ENCODE results near the gene IL4I1. TPM values are rescaled to one million over a fixed set of nuclear protein-coding genes. Genes with fewer than 3 reads are reported as not detected.
A peak's percentile ranks its signal among the peaks of the same experiment; 100 is the strongest.

Gene IL4I1
- total and polyA plus RNA-seq, 2 donors (not counting 1 experiment from before 2014, with no cell fraction given), result 0.48 to 3.1 TPM

DNA sequence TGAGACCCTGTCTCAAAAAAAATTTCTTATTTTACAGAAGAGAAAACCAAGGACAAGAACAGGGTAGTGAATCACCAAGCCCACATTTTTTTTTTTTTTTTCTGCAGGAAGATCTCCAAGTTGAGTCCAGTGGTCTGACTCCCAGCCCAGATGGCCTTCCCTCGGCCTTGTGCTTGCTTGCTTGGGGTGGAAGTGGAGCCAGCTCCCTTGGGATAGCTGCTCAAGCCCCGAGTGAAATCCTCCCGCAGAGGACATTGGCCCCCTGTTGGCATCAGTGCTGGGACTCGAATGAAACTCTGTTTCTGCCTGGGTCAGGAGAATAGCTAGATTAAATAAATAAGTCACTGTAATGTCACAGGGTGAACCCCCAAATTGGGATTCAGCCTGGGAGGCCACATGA lies 42.0 kb upstream of the IL4I1 start:
- intact Hi-C loops (cut with micrococcal nuclease), result loop anchor here (5.0 kb wide), 1 partner anchor 844 kb away; no protein-coding TSS in a partner anchor
- no peak overlapping the region for H3K27ac ChIP-seq (ENCODE audit: low read length in 2 of 2)
- H3K36me3 ChIP-seq (replicated peaks in 1 of 2; ENCODE audit: control extremely low read depth in 1 of 2, control insufficient read depth in 1 of 2, extremely low read depth in 1 of 2, insufficient read depth in 2 of 2, low read length in 1 of 2), result no peaks in the 10 kb centered on the region
- H3K79me2 ChIP-seq (ENCODE audit: control insufficient read depth, insufficient read depth, low read length), result no peaks in the 10 kb centered on the region
- H3K9ac ChIP-seq (ENCODE audit: low read length), result no peak overlapping the region
- ATAC-seq (ENCODE audit: low read depth) (no peak), DNase-seq (no peak)
- Mint-ChIP-seq H3K27me3 (peaks cover 26% of the 10 kb centered on the region), H3K4me3 (no peak overlapping the region), H3K9me3 (ENCODE audit: insufficient read depth) (no peaks in the 10 kb centered on the region), H3K4me1 (peaks cover 3% of the 10 kb centered on the region), H3K27ac (no peak overlapping the region)
- CTCF ChIA-PET, result interaction anchor here (0.5 to 3.4 kb wide), 10 partner anchors 8 to 197 kb away, joined by 3 to 20 read pairs (median 5); partner anchors contain the start of genes ATF5 and NUP62
- POLR2A ChIA-PET, result no interaction called here
- no peak overlapping the region for H3K4me3 ChIP-seq (ENCODE audit: control extremely low read depth in 1 of 5, extremely low read depth in 1 of 5, insufficient read depth in 1 of 5, low read depth in 2 of 5, low read length in 4 of 5)
- TF ChIP-seq, protein P1, sequence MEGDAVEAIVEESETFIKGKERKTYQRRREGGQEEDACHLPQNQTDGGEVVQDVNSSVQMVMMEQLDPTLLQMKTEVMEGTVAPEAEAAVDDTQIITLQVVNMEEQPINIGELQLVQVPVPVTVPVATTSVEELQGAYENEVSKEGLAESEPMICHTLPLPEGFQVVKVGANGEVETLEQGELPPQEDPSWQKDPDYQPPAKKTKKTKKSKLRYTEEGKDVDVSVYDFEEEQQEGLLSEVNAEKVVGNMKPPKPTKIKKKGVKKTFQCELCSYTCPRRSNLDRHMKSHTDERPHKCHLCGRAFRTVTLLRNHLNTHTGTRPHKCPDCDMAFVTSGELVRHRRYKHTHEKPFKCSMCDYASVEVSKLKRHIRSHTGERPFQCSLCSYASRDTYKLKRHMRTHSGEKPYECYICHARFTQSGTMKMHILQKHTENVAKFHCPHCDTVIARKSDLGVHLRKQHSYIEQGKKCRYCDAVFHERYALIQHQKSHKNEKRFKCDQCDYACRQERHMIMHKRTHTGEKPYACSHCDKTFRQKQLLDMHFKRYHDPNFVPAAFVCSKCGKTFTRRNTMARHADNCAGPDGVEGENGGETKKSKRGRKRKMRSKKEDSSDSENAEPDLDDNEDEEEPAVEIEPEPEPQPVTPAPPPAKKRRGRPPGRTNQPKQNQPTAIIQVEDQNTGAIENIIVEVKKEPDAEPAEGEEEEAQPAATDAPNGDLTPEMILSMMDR (IDR thresholded peaks at IDR 0.05), result no peak
- TF ChIP-seq EZH2 (IDR thresholded peaks at IDR 0.05; ENCODE audit: borderline replicate concordance, insufficient read depth, low read depth, low read length, poor library complexity, severe bottlenecking), result no peak
- 81% methylated on average over 4 of the region's 4 CpGs for WGBS (ENCODE audit: insufficient coverage)
- H3K4me2 ChIP-seq (replicated peaks; ENCODE audit: low read depth, low read length, poor library complexity, severe bottlenecking), result no peak overlapping the region
- no peaks in the 10 kb centered on the region for H4K20me1 ChIP-seq (ENCODE audit: control insufficient read depth, insufficient read depth, low read length, poor library complexity, severe bottlenecking)
- H2AFZ ChIP-seq (ENCODE audit: insufficient read depth, low read depth, low read length, poor library complexity, severe bottlenecking), result no peak overlapping the region
- peaks cover 5 to 8% of the 10 kb centered on the region in 2 donors for H3K4me1 ChIP-seq (ENCODE audit: control insufficient read depth in 2 of 2, insufficient read depth in 2 of 2, low read length in 2 of 2)
- no peaks in the 10 kb centered on the region for H3K9me3 ChIP-seq (ENCODE audit: control extremely low read depth in 1 of 3, control insufficient read depth in 2 of 3, insufficient read depth in 1 of 3, low read length in 2 of 3)
- no peaks in the 10 kb centered on the region for H3K27me3 ChIP-seq (replicated peaks in 1 of 4; ENCODE audit: control extremely low read depth in 1 of 4, control insufficient read depth in 3 of 4, insufficient read depth in 4 of 4, low read length in 3 of 4)

DNA sequence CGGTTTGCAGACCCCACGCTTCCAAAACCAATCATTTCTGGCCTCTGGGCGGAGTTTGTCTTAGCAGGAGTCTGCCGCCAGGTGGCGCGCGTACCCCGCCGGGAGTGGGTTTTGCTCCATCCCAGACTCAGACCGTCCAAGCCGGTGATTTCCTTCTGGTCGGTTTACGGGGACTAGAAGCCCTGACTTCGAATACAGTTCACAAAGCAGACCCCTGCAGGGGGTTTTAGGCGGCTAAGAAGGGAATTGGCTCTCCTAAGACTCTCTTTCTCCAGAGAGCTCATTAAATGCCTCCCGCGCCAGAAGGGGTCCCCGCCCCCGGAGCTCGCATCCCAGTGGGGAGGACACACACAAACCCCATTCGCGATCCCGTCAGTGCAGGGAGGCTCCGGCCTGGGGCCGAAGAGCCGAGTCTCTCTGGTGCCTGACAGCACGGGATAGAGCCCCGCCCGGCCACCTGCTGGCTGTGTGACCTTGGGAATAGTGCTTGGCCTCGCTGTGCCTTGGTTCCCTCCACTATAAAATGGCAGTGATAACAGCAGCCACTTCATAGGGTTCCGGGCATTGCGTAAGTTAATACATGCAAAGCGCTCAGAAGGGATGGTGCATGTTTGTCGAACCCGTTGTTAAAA lies 41.2 kb upstream of the IL4I1 start:
- peak; percentile 91 for ATAC-seq (ENCODE audit: low read depth)
- POLR2A ChIA-PET, result no interaction called here
- peaks cover 7% of the 10 kb centered on the region for H3K4me1 Mint-ChIP-seq

More for the DNA sequence above, 41.2 kb upstream of the IL4I1 start:
- H3K27ac Mint-ChIP-seq, result no peak overlapping the region
- Histone ChIP-seq H3K27ac (ENCODE audit: low read length in 2 of 2) (no peak overlapping the region), H3K27me3 (replicated peaks in 1 of 4; ENCODE audit: control extremely low read depth in 1 of 4, control insufficient read depth in 3 of 4, insufficient read depth in 4 of 4, low read length in 3 of 4) (no peaks in the 10 kb centered on the region), H4K20me1 (ENCODE audit: control insufficient read depth, insufficient read depth, low read length, poor library complexity, severe bottlenecking) (no peaks in the 10 kb centered on the region), H3K79me2 (ENCODE audit: control insufficient read depth, insufficient read depth, low read length) (no peaks in the 10 kb centered on the region), H3K9ac (ENCODE audit: low read length) (no peak overlapping the region), H3K4me2 (replicated peaks; ENCODE audit: low read depth, low read length, poor library complexity, severe bottlenecking) (peak overlapping the region; percentile 78), H2AFZ (ENCODE audit: insufficient read depth, low read depth, low read length, poor library complexity, severe bottlenecking) (peak overlapping the region; percentile 76), H3K4me1 (ENCODE audit: control insufficient read depth in 2 of 2, insufficient read depth in 2 of 2, low read length in 2 of 2) (peaks cover 5 to 11% of the 10 kb centered on the region in 2 donors), H3K4me3 (ENCODE audit: control extremely low read depth in 1 of 5, extremely low read depth in 1 of 5, insufficient read depth in 1 of 5, low read depth in 2 of 5, low read length in 4 of 5) (peak overlapping the region in 2 of 5 experiments; percentile 24 to 28), H3K36me3 (replicated peaks in 1 of 2; ENCODE audit: control extremely low read depth in 1 of 2, control insufficient read depth in 1 of 2, extremely low read depth in 1 of 2, insufficient read depth in 2 of 2, low read length in 1 of 2) (no peaks in the 10 kb centered on the region), H3K9me3 (ENCODE audit: control extremely low read depth in 1 of 3, control insufficient read depth in 2 of 3, insufficient read depth in 1 of 3, low read length in 2 of 3) (no peaks in the 10 kb centered on the region)
- no peak for TF ChIP-seq EZH2 (IDR thresholded peaks at IDR 0.05; ENCODE audit: borderline replicate concordance, insufficient read depth, low read depth, low read length, poor library complexity, severe bottlenecking)
- TF ChIP-seq, protein P1 (IDR thresholded peaks at IDR 0.05), result peak; percentile 94
- WGBS (ENCODE audit: insufficient coverage), result 27% methylated on average over 34 of the region's 35 CpGs
- intact Hi-C loops (cut with micrococcal nuclease), result loop anchor here (1.0 to 5.0 kb wide), 2 partner anchors 45 to 844 kb away; no protein-coding TSS in a partner anchor
- CTCF ChIA-PET, result interaction anchor here (0.5 to 3.4 kb wide), 17 partner anchors 9 to 798 kb away, joined by 3 to 20 read pairs (median 4); partner anchors contain the start of genes ATF5 and NUP62
- no peak overlapping the region for H3K4me3 Mint-ChIP-seq
- no peaks in the 10 kb centered on the region for H3K9me3 Mint-ChIP-seq (ENCODE audit: insufficient read depth)
- H3K27me3 Mint-ChIP-seq, result peaks cover 20% of the 10 kb centered on the region
- peak; percentile 82 for DNase-seq

Measured in B cell (primary cell).